Stimulated activated CD8-positive, alpha-beta memory T cell treated with anti-CD3 and anti-CD28 coated beads, Interleukin-15, amount 100 ng/mL, for 48 hours (primary cell): ENCODE results near the gene TNKS2.
A peak's percentile ranks its signal among the peaks of the same experiment; 100 is the strongest.
"Not testable (repeated sequence)": the region's sequence is repeated elsewhere in the genome, so short reads cannot be mapped to it uniquely, and the experiment has no call there.

Experiments
- DNase-seq, 2 donors: peaks; one replicate each; pipeline ENCODE4 v3.0.0-alpha.2; 2020; ENCODE audit warnings: low read depth in 2 of 2

TNKS2 gene

DNA sequence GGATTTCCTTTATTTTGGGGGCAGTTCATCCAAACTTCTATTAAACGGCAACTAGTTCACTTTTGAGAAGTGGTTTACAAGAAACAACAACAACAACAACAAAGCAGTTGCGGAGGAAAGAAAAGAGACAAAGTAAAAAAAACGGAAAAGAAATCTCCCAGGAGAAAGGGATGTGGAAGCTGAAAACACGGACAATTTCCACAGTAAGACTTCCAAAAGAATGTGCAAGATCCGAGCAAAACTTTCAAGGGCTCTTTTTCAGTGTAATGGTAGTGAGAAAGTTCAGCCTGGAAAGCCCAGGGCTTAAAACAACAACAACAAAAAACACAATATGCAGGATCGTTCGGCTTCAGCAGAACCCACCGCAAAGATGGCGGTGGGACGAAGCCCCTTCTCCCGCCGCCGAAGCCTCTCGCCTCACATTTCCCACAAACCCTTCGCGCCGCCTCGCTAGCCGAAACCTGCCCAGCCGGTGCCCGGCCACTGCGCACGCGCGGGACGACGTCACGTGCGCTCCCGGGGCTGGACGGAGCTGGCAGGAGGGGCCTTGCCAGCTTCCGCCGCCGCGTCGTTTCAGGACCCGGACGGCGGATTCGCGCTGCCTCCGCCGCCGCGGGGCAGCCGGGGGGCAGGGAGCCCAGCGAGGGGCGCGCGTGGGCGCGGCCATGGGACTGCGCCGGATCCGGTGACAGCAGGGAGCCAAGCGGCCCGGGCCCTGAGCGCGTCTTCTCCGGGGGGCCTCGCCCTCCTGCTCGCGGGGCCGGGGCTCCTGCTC is at the start of gene TNKS2:
TSS of gene TNKS2 (plus strand) at position 553 of the 775 bp plus-strand sequence. CDS start 265 bp downstream, outside the sequence.
- DNase-seq: peak; percentile 92 to 94

GRCh38 chr10:91749592-91749991 is 48.6 kb upstream of the TNKS2 start:
- DNase-seq: not testable (repeated sequence)

GRCh38 chr10:91756286-91756685 is 41.9 kb upstream of the TNKS2 start:
- no peak for DNase-seq

DNA sequence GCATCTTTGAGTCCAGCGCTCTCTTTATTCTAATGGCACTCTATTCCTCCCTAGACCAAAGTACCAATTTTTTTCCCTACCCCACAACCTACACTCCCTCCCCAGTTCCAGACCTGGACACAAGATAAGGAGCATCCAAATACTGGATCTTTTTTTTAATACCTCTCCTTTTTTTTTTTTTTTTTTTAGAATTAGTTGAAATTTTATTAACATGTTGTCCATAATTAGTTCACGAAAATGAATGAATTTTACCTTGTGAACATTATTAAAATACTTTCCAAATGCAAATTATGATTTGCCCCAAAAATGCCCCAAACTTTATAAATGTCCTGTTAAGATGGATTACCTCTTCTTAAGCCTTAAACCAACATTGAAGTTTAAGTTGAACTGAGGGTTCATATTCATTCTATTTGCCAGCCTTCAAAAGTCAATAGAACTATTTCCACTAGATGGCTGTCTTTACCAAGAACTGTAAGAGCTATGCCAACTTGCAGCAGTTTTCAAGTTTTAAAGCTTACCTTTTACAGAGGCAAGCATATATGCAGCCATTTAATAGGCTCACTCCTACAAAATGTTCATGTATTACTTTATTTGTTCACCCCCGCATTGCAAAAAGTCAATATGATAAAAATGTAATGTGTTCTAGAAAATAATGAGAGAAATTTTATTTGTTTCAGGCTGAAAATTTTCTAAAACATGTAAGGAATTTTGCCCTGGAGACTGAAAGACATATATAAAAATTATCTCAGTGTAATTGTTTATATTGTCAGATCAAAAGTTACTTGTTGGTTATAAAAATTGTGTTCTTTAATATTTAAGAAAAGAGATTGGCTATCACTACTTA is 39.7 kb upstream of the TNKS2 start:
- DNase-seq: no peak

DNA sequence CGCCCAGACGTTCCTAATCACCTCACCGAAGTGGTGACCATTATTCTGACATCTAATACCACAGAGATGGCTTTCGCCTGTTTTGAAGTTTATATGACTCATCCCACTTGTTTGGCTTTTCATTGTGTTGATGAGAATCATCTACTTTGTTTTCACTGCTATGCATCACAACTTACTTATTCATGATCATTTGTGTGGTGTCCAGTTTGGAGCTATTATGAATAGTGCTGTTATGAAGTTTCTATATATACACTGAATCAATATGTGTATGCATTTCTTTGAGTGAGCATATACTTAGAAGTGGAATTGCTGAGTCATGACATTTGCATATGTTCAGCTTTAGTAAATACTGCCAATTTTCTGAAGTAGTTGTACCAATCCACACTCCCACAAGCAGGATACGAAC is 38.6 kb upstream of the TNKS2 start:
- DNase-seq: no peak

- no peak for DNase-seq
Measured at GRCh38 chr10:91761721-91762120, 36.5 kb upstream of the TNKS2 start.

- DNase-seq: no peak
Measured at GRCh38 chr10:91762878-91763277, 35.3 kb upstream of the TNKS2 start.

- no peak for DNase-seq
Measured at GRCh38 chr10:91766676-91767075, 31.6 kb upstream of the TNKS2 start.

DNA sequence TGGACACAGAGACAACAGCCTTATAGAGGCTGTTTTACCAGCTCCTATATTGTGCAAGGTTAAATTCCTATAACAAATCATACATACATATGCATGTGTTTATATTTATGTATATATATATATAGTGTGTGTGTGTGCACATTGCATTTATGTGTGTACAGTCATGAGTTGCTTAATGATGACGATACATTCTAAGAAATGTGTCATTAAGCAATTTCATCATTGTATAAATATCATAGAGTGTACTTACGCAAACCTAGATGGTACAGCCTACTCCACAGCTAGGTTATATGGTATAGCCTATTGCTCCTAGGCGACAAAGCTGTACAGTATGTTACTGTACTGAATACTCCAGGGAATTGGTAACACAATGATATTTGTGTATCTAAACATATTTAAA is 30.1 kb upstream of the TNKS2 start:
- no peak for DNase-seq

DNA sequence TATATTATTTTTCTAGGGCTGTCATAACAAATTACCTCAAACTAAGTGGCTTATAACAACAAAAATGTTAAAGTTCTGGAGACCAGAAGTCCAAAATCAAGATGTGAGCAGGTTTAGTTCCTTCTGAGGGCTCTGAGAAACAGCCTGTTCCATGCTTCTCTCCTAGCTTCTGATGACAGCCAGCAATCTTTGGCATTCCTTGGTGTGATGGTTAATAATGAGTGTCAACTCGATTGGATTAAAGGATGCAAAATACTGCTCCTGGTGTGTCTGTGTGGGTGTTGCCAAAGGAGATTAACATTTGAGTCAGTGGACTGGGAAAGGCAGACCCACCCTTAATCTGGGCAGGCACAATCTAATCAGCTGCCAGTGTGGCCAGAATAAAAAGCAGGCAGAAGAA is 26.3 kb upstream of the TNKS2 start:
- no peak for DNase-seq

DNA sequence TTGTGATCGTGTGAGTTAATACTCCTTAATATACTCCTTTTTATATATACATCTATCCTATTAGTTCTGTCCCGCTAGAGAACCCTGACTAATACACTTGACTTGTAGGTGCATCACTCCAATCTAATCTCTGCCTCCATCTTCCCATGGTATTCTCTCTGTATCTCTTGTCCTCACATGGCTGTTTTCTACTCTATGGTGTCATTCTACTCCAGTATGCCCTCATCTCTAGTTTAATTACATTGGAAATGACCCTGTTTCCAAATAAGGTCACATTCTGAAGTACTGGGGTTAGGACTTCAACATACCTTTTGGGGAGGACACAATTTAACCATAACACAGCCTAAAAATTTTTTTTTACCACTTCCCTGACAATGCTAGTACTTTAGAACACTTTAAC is 25.8 kb upstream of the TNKS2 start:
- DNase-seq: no peak

GRCh38 chr10:91772869-91773268 is 25.4 kb upstream of the TNKS2 start:
- DNase-seq: no peak

DNA sequence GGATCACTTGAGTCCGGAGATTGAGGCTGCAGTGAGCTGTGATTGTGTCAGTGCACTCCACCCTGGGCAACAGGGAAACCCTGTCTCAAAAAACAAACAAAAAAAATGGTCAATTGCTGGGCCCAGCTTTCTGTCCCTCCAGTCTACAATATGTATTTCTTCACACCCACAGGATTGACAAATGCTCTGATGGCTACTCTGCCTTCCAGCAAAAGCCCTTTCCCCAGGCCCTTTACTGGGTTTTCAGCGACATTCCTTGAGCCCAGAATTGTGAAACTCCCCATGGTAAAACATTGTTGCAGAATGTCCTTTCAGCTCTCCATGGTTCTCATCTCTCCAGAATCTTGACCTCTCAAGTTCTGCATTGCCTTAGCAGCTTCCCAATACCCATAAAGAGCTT is 23.7 kb upstream of the TNKS2 start:
- DNase-seq: no peak

DNA sequence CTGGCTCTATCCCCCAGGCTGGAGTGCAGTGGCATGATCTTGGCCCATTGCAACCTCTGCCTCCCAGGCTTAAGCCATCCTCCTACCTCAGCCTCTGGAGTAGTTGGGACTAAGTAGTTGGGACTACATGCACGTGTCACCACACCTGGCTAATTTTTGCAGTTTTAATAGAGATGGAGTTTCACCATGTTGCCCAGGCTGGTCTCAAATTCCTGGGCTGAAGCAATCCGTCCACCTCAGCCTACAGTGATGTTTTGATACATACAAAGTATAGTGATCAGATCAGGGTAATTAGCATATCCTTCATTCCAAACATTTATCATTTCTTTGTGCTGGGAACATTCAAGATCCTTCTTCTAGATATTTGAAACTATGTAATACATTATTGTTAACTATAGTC is 22.5 kb upstream of the TNKS2 start:
- no peak for DNase-seq

- no peak for DNase-seq
Measured at GRCh38 chr10:91776266-91776665, 22.0 kb upstream of the TNKS2 start.

- no peak for DNase-seq
Measured at GRCh38 chr10:91778485-91778884, 19.7 kb upstream of the TNKS2 start.

GRCh38 chr10:91779011-91779605 is 19.1 kb upstream of the TNKS2 start:
- no peak for DNase-seq

DNA sequence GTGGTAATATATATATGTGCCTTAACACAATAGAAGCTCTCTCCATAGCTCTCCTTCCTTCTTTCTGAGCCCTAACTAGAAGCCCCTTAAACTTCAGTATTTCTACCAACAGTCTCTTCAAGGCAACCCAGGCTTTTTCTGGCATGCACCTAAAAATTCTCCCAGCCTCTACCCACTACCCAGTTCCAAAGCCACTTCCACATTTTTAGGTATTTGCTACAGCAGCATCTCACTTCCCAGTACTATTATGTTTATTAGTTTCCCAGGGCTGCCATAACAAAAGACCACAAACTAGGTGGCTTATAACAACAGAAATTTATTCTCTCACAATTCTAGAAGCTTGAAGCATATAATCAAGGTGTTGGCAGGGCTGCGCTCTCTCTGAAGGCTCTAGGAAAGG is 15.7 kb upstream of the TNKS2 start:
- DNase-seq: no peak

- no peak for DNase-seq
Measured at GRCh38 chr10:91785830-91786229, 12.4 kb upstream of the TNKS2 start.

DNA sequence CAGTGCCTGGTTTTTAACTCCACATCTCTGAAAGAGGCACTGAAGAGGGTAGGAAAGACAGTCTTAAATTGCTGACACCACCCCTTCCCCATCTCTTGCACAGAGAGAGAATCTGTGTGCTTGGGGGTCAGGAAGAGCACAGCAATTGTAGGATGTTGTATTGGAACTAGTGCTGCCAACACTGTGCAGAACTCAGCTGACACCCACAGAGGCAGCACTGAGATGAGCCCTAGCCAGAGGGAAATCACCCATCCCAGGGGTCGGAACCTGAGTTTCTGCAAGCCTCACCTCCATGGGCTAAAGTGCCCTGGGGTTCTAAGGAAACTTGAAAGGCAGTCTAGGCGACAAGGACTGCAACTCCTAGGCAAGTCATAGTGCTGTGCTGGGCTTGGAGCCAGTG is 11.0 kb upstream of the TNKS2 start:
- no peak for DNase-seq

DNA sequence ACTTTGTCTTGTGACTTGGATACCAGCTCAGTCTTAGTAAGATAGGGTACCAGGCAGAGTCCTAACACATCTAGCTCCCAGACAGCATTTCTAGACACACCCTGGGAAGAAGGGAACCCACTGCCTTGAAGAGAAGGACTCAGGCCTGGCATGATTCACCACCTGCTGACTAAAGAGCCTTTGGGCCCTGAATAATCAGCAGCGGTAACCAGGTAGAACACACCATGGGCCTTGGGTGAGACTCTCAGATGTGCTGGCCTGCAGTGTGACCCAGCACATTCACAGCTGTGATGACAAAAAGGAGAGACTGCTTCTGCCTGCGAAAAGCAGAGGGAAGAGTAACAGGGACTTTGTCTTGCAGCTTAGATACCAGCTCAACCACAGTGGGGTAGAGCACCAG is 10.4 kb upstream of the TNKS2 start:
- DNase-seq: no peak

DNA sequence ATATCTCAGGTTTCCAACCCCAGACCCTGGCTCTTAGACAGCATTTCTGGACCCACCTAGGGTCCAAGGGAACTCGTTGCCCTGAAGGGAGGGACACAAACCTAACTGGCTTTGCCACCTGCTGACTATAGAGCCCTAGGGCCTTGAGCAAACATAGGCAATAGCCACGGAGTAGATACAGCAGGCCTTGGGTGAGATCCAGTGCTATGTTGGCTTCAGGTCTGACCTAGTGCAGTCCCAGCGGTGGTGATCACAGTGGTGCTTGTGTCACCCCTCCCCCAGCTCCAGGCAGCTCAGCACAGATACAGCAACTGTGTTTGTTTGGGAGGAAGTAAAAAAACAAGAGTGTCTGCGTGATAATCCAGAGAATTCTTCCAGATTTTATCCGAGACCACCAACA is 9.7 kb upstream of the TNKS2 start:
- DNase-seq: no peak
